SHP77 treated with DMSO at 0.1 percent for 48 hours (cell line): ENCODE measurements around the gene KRTAP4-7.
"Not testable (repeated sequence)": the region's sequence is repeated elsewhere in the genome, so short reads cannot be mapped to it uniquely, and the experiment has no call there.

Source experiments
- DNase-seq: peaks from one replicate; lab custom pipeline; 2025; lab: John Stamatoyannopoulos, UW

KRTAP4-7 gene

DNA sequence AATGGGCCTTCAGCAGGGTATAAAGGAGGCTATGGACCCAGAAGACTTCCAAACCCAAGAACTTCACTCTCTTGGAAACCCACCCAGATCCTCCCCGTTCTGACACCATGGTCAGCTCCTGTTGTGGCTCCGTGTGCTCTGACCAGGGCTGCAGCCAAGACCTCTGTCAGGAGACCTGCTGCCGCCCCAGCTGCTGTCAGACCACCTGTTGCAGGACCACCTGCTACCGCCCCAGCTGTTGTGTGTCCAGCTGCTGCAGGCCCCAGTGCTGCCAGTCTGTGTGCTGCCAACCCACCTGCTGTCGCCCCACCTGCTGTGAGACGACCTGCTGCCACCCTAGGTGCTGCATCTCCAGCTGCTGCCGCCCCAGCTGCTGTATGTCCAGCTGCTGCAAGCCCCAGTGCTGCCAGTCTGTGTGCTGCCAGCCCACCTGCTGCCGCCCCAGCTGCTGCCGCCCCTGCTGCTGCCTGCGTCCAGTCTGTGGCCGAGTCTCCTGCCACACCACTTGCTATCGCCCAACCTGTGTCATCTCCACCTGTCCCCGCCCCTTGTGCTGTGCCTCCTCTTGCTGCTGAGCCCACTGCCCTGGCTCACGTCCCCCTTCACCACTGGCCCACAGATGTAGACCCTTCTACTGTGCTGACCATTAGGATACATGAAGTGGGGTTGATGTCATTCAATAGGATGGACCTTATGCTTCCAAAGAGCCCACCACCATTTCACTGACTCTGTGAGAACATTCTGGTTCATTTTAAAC, at the start of gene KRTAP4-7:
Gene KRTAP4-7, plus strand, starts transcription at position 51 of the 757 bp plus-strand sequence. Its CDS starts 57 bp downstream, at position 108.
- DNase-seq = not testable (repeated sequence)

DNA sequence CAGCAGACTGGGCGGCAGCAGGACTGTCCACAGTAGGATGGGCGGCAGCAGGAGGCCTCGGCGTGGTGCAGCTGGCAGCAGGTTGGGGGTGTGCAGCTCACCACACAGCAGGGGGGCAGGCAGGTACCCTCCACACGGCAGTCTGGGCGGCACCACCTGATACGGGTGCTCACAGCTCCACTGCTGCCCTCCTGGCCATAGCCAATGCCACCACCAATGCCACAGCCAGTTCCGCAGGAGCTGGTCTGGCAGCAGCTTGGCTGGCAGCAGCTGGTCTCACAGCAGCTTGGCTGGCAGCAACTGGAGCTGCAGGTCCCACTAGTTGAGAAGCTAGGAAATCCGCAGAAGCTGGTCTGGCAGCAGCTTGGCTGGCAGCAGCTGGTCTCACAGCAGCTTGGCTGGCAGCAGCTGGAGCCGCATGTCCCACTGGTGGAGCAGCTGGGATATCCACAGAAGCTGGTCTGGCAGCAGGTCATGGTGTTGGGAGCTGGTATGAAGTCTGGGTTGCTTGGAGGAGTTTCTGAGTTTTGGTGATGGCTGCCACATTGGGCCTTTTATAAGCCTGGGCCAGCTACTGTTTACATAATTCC, 49.5 kb upstream of the KRTAP4-7 start, which contains the start of gene KRTAP1-3:
Gene KRTAP1-3, minus strand, starts transcription at position 529 of the 590 bp plus-strand sequence. Its CDS starts 53 bp downstream, at position 476.
- DNase-seq = not testable (repeated sequence)

DNA sequence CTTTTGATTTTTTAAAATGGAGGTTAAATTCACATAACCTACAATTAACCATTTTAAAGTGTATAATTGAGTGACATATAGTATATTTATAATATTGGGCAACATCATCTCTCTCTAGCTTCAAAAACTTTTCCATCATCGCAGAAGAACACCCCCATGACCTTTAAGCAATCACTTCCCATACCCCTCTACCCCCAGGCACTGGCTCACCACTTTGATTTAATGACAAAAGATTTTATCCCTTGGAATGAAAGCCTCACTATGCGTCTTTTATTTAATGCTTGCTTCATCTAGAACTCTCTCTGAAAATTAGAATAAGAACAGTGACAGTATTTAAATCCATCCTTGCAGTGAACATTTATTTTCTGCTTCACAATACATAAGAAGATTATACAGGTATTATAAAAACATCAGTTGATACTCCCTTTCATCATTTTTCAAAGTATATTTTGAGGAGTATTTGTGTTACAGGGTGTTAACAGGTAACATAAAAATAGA, 46.0 kb upstream of the KRTAP4-7 start:
- DNase-seq = no peak

DNA sequence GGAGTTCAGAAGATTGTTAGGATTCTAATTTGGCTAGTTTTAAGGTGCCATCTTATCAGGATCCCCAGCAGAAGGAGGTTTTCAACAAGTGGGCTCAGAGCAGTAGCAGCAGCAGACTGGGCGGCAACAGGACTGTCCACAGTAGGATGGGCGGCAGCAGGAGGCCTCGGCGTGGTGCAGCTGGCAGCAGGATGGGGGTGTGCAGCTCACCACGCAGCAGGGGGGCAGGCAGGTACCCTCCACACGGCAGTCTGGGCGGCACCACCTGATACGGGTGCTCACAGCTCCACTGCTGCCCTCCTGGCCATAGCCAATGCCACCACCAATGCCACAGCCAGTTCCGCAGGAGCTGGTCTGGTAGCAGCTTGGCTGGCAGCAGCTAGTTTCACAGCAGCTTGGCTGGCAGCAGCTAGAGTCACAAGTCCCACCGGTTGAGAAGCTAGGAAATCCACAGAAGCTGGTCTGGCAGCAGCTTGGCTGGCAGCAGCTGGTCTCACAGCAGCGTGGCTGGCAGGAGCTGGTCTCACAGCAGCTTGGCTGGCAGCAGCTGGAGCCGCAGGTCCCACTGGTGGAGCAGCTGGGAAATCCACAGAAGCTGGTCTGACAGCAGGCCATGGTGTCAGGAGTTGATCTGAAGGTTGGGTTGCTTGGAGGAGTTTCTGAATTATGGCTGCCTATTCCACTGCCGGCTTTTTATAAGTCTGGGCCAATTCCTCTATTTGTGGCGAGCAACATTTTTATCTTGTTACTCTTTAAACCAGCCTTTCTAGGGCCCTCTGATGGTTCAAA, 43.0 kb upstream of the KRTAP4-7 start, which contains the start of gene KRTAP1-1:
Gene KRTAP1-1, minus strand, starts transcription at position 668 of the 789 bp plus-strand sequence. Its CDS starts 53 bp downstream, at position 615.
- DNase-seq = not testable (repeated sequence)

DNA sequence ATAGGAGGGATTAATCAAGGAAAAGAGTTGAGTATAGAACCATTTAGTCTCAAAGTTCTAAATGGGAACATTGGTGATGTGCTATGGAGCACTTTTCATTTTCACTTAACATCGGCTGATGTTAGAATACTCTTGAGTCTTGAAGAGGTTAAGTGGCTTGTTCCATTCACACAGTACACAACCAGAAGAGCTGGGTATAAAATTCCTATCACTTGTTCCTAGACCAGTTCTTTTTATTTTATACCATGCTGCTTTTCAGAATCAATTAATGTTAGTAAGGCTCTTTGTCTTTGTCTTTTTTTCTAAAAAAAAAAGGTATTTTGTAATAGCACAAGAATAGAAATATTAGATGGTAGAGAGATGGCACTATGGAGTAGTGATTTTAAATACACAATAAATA, 41.0 kb upstream of the KRTAP4-7 start:
- no peak for DNase-seq

DNA sequence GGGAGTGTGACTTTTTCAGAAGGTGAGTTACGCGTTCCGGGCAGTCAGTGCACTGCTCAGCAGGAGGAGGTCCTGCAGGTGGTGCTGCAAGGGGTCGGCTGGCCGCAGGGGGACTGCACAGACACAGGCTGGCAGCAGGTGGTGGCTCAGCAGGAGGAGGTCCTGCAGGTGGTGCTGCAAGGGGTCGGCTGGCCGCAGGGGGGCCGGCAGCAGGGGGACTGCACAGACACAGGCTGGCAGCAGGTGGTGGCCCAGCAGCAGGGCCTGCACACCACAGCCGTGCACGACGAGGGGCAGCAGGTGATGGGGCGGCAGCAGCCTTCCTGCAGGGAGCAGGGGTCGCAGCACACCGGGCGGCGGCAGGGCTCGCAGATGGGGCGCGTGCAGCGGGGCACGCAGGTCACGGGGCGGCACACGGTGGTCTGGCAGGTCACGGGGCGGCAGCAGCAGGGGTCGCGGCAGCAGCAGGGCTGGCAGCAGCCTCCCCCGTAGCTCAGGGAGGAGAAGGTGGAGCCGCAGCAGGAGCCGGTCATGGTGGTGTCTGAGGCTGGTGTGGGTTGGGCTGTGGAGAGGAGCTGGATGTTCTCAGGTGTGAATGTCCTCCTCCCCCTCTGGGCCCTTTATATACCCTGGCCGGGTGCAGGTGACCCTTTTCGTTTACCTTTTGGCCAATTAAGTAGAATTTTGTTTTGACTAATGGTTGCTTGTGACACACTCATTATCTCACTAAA, 37.0 kb upstream of the KRTAP4-7 start, which contains the start of gene KRTAP2-1:
Gene KRTAP2-1, minus strand, starts transcription at position 582 of the 731 bp plus-strand sequence. Its CDS starts 49 bp downstream, at position 533.
- not testable (repeated sequence) for DNase-seq

DNA sequence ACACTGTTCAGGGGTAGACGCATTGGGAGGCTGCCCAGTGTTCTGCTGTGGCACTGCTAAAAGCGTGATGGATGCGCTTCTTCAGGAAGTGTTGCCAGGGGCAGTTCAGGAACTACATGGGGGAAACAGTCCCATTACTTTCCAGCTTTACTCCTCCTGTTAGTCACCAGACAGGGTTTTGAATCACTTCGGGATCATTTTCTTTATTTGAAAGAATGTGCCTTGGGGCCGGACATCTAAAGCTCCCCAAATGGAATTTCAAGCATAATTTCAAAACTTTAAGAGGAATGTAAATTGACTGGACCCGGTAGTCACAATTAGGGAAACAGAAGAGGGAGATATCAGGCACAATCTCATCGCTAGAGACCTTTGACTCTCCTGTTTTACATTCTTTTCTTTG, 35.5 kb upstream of the KRTAP4-7 start:
- no peak for DNase-seq

DNA sequence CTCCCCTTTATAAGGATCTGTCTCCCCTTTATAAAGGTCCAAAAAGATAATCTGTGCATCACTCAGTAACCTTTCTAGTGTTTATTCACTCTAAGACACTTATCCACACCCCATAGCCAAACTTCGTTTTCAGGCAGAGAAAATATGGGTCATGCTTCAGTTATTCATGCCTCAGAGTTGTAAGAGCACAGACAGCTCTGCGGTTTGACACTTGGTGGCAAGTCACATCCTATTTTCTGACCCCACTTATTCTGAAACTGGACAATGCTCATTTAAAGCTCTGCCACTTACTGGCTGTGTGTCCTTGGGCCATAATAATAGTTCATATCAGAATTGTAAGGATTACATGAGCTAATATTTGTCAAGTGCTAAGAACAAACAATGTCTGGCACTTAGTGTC, 34.8 kb upstream of the KRTAP4-7 start:
- no peak for DNase-seq

DNA sequence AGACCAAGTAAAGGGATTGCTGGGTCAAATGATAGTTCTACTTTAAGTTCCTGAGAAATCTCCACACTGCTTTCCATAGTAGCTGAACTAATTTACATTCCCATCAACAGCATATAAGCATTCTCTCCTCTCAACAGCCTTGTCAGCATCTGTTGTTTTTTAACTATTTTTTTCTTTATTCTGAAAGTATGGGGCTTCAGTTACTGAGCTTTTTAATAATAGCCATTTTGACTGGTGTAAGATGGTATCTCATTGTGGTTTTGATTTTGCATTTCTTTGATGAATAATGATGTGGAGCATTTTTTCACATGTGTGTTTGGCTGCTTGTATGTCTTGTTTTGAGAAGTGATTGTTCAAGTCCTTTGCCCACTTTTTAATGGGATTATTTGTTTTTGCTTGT, 31.4 kb upstream of the KRTAP4-7 start:
- DNase-seq = no peak

DNA sequence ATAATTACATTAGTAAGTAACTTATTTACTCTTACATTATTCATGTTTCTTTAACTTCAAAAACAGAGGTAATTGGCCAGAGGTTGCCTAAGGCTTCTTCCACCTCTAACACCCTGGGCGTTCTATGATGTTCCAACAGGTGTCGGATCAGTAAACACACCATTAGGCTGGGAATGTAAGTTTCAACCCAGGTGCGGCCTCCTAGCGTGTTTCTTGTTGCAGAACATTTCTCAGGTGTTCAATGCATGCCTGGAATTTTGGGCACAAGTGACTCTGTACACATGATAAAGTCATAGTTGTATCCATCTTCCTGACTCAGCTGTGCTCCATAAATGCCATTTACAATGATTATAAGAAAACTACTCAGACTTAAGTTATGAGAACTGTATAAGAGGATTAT, 29.9 kb upstream of the KRTAP4-7 start:
- DNase-seq = no peak

DNA sequence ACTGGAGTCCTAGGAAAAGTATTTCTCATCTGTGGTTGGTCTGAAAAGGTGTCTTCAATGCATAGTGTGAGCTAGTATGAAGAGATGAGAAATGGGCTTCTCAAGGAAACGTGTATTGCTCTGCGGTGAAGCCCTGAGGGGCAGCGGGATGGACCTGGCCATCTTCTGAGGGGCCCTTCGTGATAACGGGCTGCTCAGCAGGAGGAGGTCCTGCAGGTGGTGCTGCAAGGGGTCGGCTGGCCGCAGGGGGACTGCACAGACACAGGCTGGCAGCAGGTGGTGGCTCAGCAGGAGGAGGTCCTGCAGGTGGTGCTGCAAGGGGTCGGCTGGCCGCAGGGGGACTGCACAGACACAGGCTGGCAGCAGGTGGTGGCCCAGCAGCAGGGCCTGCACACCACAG, 29.4 kb upstream of the KRTAP4-7 start:
- DNase-seq = not testable (repeated sequence)

DNA sequence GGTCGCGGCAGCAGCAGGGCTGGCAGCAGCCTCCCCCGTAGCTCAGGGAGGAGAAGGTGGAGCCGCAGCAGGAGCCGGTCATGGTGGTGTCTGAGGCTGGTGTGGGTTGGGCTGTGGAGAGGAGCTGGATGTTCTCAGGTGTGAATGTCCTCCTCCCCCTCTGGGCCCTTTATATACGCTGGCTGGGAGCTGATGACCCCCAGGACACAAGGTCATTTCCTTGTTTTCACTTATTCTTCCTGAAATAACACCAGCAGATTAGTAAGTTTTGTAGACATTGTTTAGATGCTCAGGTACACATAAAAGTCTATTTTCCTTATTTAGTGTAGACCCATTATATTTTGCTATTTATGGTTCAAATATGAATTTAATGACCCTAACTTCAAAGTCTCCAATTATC, 28.8 kb upstream of the KRTAP4-7 start, which contains the start of gene KRTAP2-2:
Gene KRTAP2-2, minus strand, starts transcription at position 101 of the 400 bp plus-strand sequence. Its CDS starts 19 bp downstream, at position 82.
- DNase-seq = not testable (repeated sequence)

DNA sequence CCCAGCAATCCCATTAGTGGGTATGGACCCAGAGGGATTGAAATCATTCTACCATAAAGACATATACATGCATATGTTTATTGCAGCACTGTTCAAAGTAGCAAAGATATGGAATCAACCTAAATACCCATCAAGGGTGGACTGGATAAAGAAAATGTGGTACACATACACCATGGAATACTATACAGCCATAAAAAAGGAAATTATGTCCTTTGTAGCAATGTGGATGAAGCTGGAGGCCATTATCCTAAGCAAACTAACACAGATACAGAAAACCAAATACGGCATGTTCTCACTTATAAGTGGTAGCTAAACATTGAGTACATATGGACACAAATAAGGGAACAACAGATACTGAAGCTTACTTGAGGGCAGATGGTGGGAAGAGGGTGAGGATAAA, 26.4 kb upstream of the KRTAP4-7 start:
- DNase-seq = no peak

DNA sequence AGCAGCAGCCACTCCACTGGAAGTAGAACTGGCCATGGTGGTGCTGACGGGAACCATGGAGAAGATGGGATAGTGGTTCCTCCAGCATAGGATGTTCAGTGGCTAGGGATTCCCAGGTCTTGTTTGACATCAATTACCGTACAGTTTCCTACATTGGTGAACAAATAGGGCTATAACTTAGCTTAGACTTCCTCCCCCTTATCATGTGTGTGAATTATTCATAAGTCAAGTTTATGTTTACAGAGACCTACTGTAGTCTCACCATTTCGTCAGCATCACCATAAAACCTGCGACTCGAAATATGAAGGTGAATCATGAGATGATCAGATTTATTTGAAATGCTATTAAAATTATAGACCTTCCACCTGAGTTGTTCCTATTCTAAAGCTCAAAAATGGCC, 25.2 kb upstream of the KRTAP4-7 start:
- DNase-seq = no peak

DNA sequence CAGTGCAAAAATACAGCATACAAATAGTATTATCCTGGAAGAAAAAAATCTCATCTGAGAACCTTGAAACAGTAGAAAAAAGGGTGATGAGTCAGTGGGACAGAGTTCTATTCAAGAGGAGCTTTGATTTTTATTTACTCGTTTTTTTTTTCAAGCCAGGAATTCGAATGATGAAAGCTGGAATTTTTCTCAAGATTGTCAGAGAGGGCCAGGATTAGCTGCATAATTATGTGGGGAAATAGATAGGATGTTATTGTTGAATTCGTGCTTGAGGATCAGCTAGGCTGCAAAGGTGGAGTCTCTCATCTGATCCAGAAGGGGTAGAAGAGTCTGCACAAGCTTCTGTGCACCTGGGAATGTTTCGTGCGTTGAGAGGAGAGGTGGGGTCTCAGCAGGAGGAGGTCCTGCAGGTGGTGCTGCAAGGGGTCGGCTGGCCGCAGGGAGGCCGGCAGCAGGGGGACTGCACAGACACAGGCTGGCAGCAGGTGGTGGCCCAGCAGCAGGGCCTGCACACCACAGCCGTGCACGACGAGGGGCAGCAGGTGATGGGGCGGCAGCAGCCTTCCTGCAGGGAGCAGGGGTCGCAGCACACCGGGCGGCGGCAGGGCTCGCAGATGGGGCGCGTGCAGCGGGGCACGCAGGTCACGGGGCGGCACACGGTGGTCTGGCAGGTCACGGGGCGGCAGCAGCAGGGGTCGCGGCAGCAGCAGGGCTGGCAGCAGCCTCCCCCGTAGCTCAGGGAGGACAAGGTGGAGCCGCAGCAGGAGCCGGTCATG, 24.5 kb upstream of the KRTAP4-7 start:
- DNase-seq = not testable (repeated sequence)

DNA sequence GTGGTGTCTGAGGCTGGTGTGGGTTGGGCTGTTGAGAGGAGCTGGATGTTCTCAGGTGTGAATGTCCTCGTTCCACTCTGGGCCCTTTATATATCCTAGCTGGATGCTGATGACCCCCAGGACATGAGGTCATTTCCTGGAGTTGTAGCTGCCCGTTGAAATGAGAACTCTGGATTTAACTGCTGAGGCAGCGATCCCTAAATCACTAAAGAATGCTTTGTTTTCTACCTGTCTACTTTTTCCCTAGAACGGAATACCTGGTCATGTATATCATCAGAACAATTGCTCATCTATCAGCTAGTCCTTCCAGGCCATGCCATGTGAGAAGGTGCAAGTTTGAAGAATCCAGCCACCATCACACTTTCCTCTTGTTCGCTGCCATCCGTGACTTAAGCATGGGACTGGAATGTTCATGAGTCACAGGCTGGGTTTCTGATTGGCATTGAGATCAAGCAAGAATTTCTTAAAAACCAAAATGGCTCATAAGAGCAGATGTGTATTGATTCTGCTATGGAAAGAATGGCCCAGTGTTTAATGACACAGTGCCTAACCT, 23.8 kb upstream of the KRTAP4-7 start, which contains the start of gene KRTAP2-3:
Gene KRTAP2-3, minus strand, starts transcription at position 63 of the 553 bp plus-strand sequence. CDS start 64 bp downstream, outside the sequence.
- DNase-seq = no peak

DNA sequence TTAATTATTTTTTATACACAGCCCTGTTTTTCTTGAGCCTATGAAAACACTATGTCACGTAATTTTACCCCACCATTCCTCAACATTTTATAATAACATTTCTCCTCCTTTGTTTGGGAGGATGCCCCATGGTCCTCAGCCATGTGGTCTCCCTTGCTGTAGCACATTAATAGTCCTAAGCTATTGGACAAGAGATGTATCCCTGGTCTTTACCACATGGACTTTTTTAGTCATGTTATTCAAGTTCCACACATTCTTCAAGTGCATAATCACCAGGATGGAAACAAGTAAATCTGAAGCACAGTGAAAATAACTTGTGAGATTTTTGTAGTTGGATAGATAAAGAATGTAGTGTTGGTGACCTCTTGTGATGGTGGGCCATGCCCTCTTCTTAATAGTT, 22.0 kb upstream of the KRTAP4-7 start:
- DNase-seq = no peak

DNA sequence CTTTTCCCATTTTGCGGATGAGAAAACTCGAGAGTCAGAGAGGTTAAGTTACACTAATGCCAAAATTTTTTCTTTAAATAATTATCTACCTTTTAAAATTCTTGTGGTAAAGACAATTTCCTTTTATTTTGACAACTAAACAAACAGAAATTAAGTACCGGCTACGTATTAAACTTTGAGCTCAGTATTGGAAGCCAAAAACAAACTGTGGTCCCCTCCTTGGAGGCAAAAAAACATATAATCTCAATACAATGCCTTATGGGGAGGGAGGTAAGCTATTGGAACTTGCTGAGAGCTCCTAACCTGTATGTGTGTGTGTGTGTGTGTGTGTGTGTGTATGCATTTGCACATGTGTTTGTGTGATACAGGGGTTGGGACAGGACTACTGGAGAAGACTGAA, 20.5 kb upstream of the KRTAP4-7 start:
- no peak for DNase-seq

DNA sequence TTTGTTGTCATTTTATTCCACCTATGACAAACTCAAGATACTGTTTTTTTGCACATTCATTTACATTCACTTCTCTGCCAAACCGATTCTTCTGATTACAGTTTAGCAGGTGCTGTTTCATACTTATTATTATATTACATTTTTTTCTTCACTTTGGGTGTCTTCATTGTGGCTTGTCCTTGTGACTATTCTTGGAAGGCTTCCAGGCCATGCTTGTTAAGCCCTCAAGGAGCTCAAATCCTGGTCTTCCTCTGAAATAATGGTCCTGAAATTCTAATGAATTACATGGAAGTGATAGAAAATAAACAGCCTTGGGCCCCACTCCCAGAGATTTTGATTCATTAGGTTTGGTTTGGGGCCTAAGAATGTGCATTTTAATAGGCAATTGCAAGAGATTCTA, 19.6 kb upstream of the KRTAP4-7 start:
- no peak for DNase-seq
